ENCODE results near the gene EXOC2.

The EXOC2 gene

GRCh38 chr6:518218-518617 is 174.7 kb downstream of the EXOC2 start:
- no peak for FAIRE-seq

GRCh38 chr6:516213-516612 is 176.7 kb downstream of the EXOC2 start:
- no peak for FAIRE-seq

GRCh38 chr6:515267-515666 is 177.7 kb downstream of the EXOC2 start:
- no peak for FAIRE-seq

GRCh38 chr6:514396-514978 is 178.5 kb downstream of the EXOC2 start:
- no peak for FAIRE-seq

- FAIRE-seq, result no peak
Measured at GRCh38 chr6:513961-514360, 179.0 kb downstream of the EXOC2 start.

GRCh38 chr6:513058-513457 is 179.9 kb downstream of the EXOC2 start:
- FAIRE-seq, result no peak

- FAIRE-seq, result no peak
Measured at GRCh38 chr6:511488-512137, 181.3 kb downstream of the EXOC2 start.

GRCh38 chr6:509676-510075 is 183.3 kb downstream of the EXOC2 start:
- FAIRE-seq, result no peak

GRCh38 chr6:508614-509013 is 184.3 kb downstream of the EXOC2 start:
- no peak for FAIRE-seq

- no peak for FAIRE-seq
Measured at GRCh38 chr6:508006-508405, 184.9 kb downstream of the EXOC2 start.

GRCh38 chr6:506920-507622 is 185.9 kb downstream of the EXOC2 start:
- FAIRE-seq, result no peak

- FAIRE-seq, result no peak
Measured at GRCh38 chr6:506508-506907, 186.4 kb downstream of the EXOC2 start.

GRCh38 chr6:505374-505773 is 187.6 kb downstream of the EXOC2 start:
- no peak for FAIRE-seq

GRCh38 chr6:504446-504980 is 188.4 kb downstream of the EXOC2 start:
- no peak for FAIRE-seq

GRCh38 chr6:503610-504362 is 189.2 kb downstream of the EXOC2 start:
- FAIRE-seq, result no peak

- FAIRE-seq, result no peak
Measured at GRCh38 chr6:502761-503160, 190.2 kb downstream of the EXOC2 start.

- FAIRE-seq, result no peak
Measured at GRCh38 chr6:501891-502601, 190.9 kb downstream of the EXOC2 start.

GRCh38 chr6:499617-500016 is 193.3 kb downstream of the EXOC2 start:
- no peak for FAIRE-seq

GRCh38 chr6:498795-499231 is 194.1 kb downstream of the EXOC2 start:
- no peak for FAIRE-seq

GRCh38 chr6:497258-497657 is 195.7 kb downstream of the EXOC2 start:
- no peak for FAIRE-seq

GRCh38 chr6:496649-497048 is 196.3 kb downstream of the EXOC2 start:
- no peak for FAIRE-seq

- no peak for FAIRE-seq
Measured at GRCh38 chr6:494394-494793, 198.5 kb downstream of the EXOC2 start.

GRCh38 chr6:493840-494239 is 199.1 kb downstream of the EXOC2 start:
- FAIRE-seq, result no peak
